Loucy (cell line): ENCODE results near the gene PARVA.

Experiments
- H2AFZ ChIP-seq: fragments of 200-600 bp; sonication (generic); 2 replicates; pipeline ENCODE4 v1.6.0; 2016; ENCODE audit warnings: antibody characterized with exemption, mild to moderate bottlenecking, low read length, moderate library complexity
- H3F3A ChIP-seq: fragments of 200-600 bp; 2 replicates; pipeline ENCODE4 v1.6.0; 2016; ENCODE audit warnings: antibody characterized with exemption, low read depth, mild to moderate bottlenecking
- H3K27me3 ChIP-seq: fragments of 200-600 bp; sonication (generic); 2 replicates; pipeline ENCODE4 v1.6.1; 2014; ENCODE audit warnings: low read length, mild to moderate bottlenecking; ENCODE audit not compliant: insufficient read depth, poor library complexity, severe bottlenecking
- H3K36me3 ChIP-seq: fragments of 200-600 bp; sonication (generic); 2 replicates; pipeline ENCODE4 v1.6.1; 2016; ENCODE audit warnings: low read length; ENCODE audit not compliant: insufficient read depth
- H3K4me1 ChIP-seq: fragments of 200-600 bp; sonication (generic); 2 replicates; pipeline ENCODE4 v1.5.1; 2014; ENCODE audit warnings: low read length, mild to moderate bottlenecking; ENCODE audit not compliant: insufficient read depth, poor library complexity, severe bottlenecking
- H3K4me2 ChIP-seq: fragments of 200-600 bp; sonication (generic); 2 replicates; pipeline ENCODE4 v1.6.0; 2014; ENCODE audit warnings: antibody characterized with exemption, low read length, low read depth, mild to moderate bottlenecking; ENCODE audit not compliant: poor library complexity, severe bottlenecking
- H3K4me3 ChIP-seq: fragments of 200-600 bp; sonication (generic); 2 replicates; pipeline ENCODE4 v1.5.1; 2014; ENCODE audit warnings: low read length, mild to moderate bottlenecking, mixed read lengths; ENCODE audit not compliant: poor library complexity, severe bottlenecking
- H3K79me2 ChIP-seq: fragments of 200-600 bp; sonication (generic); 2 replicates; pipeline ENCODE4 v1.6.1; 2014; ENCODE audit warnings: low read length; ENCODE audit not compliant: insufficient read depth
- H3K9ac ChIP-seq: fragments of 200-600 bp; sonication (generic); 2 replicates; pipeline ENCODE4 v1.6.0; 2014; ENCODE audit warnings: mild to moderate bottlenecking, low read depth, low read length, moderate library complexity; ENCODE audit not compliant: poor library complexity, severe bottlenecking
- H3K9me2 ChIP-seq: fragments of 200-600 bp; sonication (generic); replicated peaks from 2 replicates; pipeline ENCODE4 v1.6.1; 2016; ENCODE audit warnings: low read depth, low read length, mixed read lengths
- H3K9me3 ChIP-seq: fragments of 200-600 bp; sonication (generic); 2 replicates; pipeline ENCODE4 v1.6.1; 2014; ENCODE audit warnings: mild to moderate bottlenecking, antibody characterized with exemption, low read length, low read depth; ENCODE audit not compliant: insufficient read depth
- H4K20me1 ChIP-seq: fragments of 200-600 bp; sonication (generic); 2 replicates; pipeline ENCODE4 v1.6.0; 2014; ENCODE audit warnings: antibody characterized with exemption, low read length, mild to moderate bottlenecking; ENCODE audit not compliant: insufficient read depth, poor library complexity, severe bottlenecking
- EZH2phosphoT487 ChIP-seq: fragments of 200-600 bp; IDR thresholded peaks from 2 replicates; pipeline ENCODE4 v1.6.1; 2018; ENCODE audit warnings: antibody characterized with exemption, mild to moderate bottlenecking, moderate library complexity, borderline replicate concordance
- TF ChIP-seq, protein P1 (sequence below): fragments of 200-600 bp; sonication (generic); conservative IDR thresholded peaks from 2 replicates; pipeline ENCODE4 v1.5.1; 2014; ENCODE audit warnings: mild to moderate bottlenecking, antibody characterized with exemption, low read length

PARVA gene

DNA sequence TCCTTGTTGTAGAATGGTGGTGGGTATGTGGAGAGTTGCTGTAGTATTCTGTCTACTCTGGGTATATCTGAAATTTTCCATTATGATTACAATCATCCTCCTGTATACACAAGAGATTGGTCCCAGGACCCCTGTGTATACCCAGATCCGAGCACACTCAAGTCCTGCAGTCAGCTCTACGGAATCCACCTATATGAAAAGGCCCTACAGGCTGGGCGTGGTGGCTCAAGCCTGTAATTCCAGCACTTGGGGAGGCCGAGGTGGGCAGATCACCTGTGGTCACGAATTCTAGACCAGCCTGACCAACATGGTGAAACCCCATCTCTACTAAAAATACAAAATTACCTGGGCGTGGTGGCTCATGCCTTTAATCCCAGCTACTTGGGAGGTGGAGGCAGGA is 17.2 kb downstream of the PARVA start:
- Histone ChIP-seq H3K27me3 (no peaks in the 10 kb centered on the region), H2AFZ (no peak overlapping the region), H3K79me2 (no peaks in the 10 kb centered on the region), H3K4me1 (no peaks in the 10 kb centered on the region), H4K20me1 (no peaks in the 10 kb centered on the region), H3K9ac (no peak overlapping the region), H3K9me2 (no peaks in the 10 kb centered on the region), H3F3A (no peaks in the 10 kb centered on the region), H3K4me2 (no peak overlapping the region), H3K36me3 (no peaks in the 10 kb centered on the region), H3K9me3 (no peaks in the 10 kb centered on the region), H3K4me3 (no peak overlapping the region)
- TF ChIP-seq, protein P1, sequence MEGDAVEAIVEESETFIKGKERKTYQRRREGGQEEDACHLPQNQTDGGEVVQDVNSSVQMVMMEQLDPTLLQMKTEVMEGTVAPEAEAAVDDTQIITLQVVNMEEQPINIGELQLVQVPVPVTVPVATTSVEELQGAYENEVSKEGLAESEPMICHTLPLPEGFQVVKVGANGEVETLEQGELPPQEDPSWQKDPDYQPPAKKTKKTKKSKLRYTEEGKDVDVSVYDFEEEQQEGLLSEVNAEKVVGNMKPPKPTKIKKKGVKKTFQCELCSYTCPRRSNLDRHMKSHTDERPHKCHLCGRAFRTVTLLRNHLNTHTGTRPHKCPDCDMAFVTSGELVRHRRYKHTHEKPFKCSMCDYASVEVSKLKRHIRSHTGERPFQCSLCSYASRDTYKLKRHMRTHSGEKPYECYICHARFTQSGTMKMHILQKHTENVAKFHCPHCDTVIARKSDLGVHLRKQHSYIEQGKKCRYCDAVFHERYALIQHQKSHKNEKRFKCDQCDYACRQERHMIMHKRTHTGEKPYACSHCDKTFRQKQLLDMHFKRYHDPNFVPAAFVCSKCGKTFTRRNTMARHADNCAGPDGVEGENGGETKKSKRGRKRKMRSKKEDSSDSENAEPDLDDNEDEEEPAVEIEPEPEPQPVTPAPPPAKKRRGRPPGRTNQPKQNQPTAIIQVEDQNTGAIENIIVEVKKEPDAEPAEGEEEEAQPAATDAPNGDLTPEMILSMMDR, result no peak
- TF ChIP-seq EZH2phosphoT487, result no peak

DNA sequence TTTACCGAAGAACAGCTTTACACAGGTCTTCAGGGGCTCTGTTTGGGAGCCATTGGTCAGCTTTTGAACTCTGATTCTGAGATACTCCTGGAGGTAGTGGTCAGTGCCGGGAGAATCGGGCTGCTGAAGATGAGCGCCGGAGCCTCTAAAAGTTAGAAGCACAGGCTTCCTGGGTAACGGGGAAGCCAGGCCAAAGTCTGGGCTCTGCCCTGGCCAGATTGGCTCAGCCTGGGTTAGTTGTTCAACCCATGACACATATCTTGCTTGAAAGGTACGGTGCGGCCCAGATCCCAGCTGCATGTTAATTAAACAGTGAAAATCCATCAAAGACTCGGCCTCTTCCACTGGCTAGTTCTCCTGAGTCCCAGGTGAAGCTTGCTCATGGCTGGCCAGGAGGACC is 18.0 kb downstream of the PARVA start:
- no peaks in the 10 kb centered on the region for H3K27me3 ChIP-seq

DNA sequence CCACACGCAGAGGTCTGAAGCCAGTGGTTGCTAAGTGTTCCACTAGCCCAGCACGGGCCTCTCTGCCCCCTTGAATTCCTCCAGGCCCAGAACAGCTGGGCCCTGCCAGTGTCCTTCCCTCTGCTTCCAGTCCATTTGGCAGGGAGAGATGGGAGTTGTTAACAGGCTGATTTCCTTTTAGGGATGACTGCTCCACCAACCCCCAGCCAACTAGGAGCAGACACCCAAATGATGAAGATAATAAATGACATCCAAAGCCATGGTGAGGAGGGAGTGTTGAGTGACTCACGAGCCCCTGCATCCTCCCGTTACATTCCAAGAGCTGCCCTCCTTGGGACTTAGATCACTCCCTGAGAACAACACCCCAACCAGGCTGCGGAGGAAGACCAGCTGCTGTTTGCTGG is 20.6 kb downstream of the PARVA start:
- Histone ChIP-seq H4K20me1 (no peaks in the 10 kb centered on the region), H3K9me3 (no peaks in the 10 kb centered on the region), H3K36me3 (no peaks in the 10 kb centered on the region), H3K4me1 (no peaks in the 10 kb centered on the region), H3K79me2 (no peaks in the 10 kb centered on the region), H3F3A (no peaks in the 10 kb centered on the region), H2AFZ (no peak overlapping the region), H3K4me3 (no peak overlapping the region), H3K9me2 (no peaks in the 10 kb centered on the region), H3K9ac (no peak overlapping the region), H3K27me3 (no peaks in the 10 kb centered on the region), H3K4me2 (no peak overlapping the region)
- no peak for TF ChIP-seq EZH2phosphoT487
- TF ChIP-seq, protein P1, result no peak

More for the DNA sequence above, 18.0 kb downstream of the PARVA start:
- Histone ChIP-seq H3K9ac (no peak overlapping the region), H3K9me2 (no peaks in the 10 kb centered on the region), H3K4me2 (no peak overlapping the region), H4K20me1 (no peaks in the 10 kb centered on the region), H3F3A (no peaks in the 10 kb centered on the region), H3K4me1 (no peaks in the 10 kb centered on the region), H3K79me2 (no peaks in the 10 kb centered on the region), H3K9me3 (no peaks in the 10 kb centered on the region), H2AFZ (no peak overlapping the region), H3K4me3 (no peak overlapping the region), H3K36me3 (no peaks in the 10 kb centered on the region)
- TF ChIP-seq EZH2phosphoT487, result no peak
- TF ChIP-seq, protein P1, result no peak
